A549 (cell line): ENCODE data around the gene PLEKHA8. TPM values are rescaled to one million over a fixed set of nuclear protein-coding genes. Genes with fewer than 3 reads are reported as not detected.

Experiments
- ATAC-seq, 2 experiments: fragments of 200-7000 bp in 1 of 2; fragments of >200 bp in 1 of 2; cut with Nextera tagmentation in 1 of 2; cut with Tn5 transposase in 1 of 2; 3 replicates each; pipeline versions ENCODE4 v1.8.0 to v1.9.1; 2018 to 2020; ENCODE audit warnings: mild to moderate bottlenecking in 1 of 2, moderate library complexity in 1 of 2
- CTCF ChIA-PET: fragments of 300-600 bp; sonication (Branson Sonifier 250); formaldehyde crosslinking; extraction: SDS; loops from one replicate; lab custom pipeline; 2021; ENCODE audit warnings: antibody characterized with exemption, inconsistent platforms; lab: Yijun Ruan, JAX
- POLR2A ChIA-PET: fragments of 350-600 bp; formaldehyde crosslinking; extraction: SDS; loops from one replicate; lab custom pipeline; 2021; ENCODE audit warnings: antibody characterized with exemption, inconsistent platforms; lab: Yijun Ruan, JAX
- DNase-seq, 2 experiments: peaks; one replicate each; pipeline versions ENCODE4 v3.0.0 to v3.0.0-alpha.2; 2011 to 2016; ENCODE audit warnings: low read depth in 1 of 2, low spot score in 1 of 2
- FAIRE-seq: peaks from 2 replicates; lab custom pipeline; 2011; peaks lifted over from hg19 to GRCh38; lab: Jason Lieb, UNC
- H3K27ac ChIP-seq, 2 experiments: fragments of >200 bp; sonication (Bioruptor Twin); formaldehyde crosslinking; 3 replicates each; pipeline ENCODE4 v1.5.1; 2016 to 2017
- H3K4me1 ChIP-seq: fragments of >200 bp; sonication (Bioruptor Twin); formaldehyde crosslinking; 3 replicates; pipeline ENCODE4 v1.6.1; 2016
- H3K4me2 ChIP-seq: fragments of >200 bp; sonication (Bioruptor Twin); formaldehyde crosslinking; 3 replicates; pipeline ENCODE4 v1.6.1; 2016
- H3K4me3 ChIP-seq: fragments of >200 bp; sonication (Bioruptor Twin); formaldehyde crosslinking; 3 replicates; pipeline ENCODE4 v1.5.1; 2016
- H3K9me3 ChIP-seq: fragments of >200 bp; sonication (Bioruptor Twin); formaldehyde crosslinking; 3 replicates; pipeline ENCODE4 v1.6.1; 2016
- CHD2 ChIP-seq: fragments of 150-350 bp; IDR thresholded peaks from 2 replicates; pipeline ENCODE4 v1.6.1; 2014; ENCODE audit warnings: low read length; ENCODE audit not compliant: partially characterized antibody
- EP300 ChIP-seq, 2 experiments: fragments of >200 bp; sonication (Bioruptor Twin); formaldehyde crosslinking; IDR thresholded peaks; 2 replicates in 1 of 2; 3 replicates in 1 of 2; pipeline ENCODE4 v1.6.1; 2016 to 2017
- HOXA7 ChIP-seq: fragments of 250-450 bp; sonication (Bioruptor Pico); IDR thresholded peaks from 2 replicates; pipeline ENCODE4 v1.5.0; 2020; ENCODE audit warnings: mild to moderate bottlenecking, moderate library complexity
- HOXB13 ChIP-seq: fragments of 250-450 bp; sonication (Bioruptor Pico); IDR thresholded peaks from 2 replicates; pipeline ENCODE4 v1.5.0; 2020; ENCODE audit warnings: low read depth, mild to moderate bottlenecking, moderate library complexity
- JUN ChIP-seq, 2 experiments: fragments of >200 bp; sonication (Bioruptor Twin); formaldehyde crosslinking; IDR thresholded peaks; 2 replicates in 1 of 2; 3 replicates in 1 of 2; pipeline ENCODE4 v1.6.1; 2016 to 2017
- KDM1A ChIP-seq: fragments of 200-600 bp; sonication (generic); IDR thresholded peaks from 2 replicates; pipeline ENCODE4 v1.6.1; 2016; ENCODE audit warnings: low read depth, mild to moderate bottlenecking
- KDM5A ChIP-seq: fragments of 200-600 bp; sonication (generic); IDR thresholded peaks from 2 replicates; pipeline ENCODE4 v1.6.1; 2016; ENCODE audit warnings: antibody characterized with exemption, mild to moderate bottlenecking
- MAFK ChIP-seq: fragments of 450-650 bp; IDR thresholded peaks from 2 replicates; pipeline ENCODE4 v1.6.1; 2014; ENCODE audit not compliant: partially characterized antibody
- NFE2L2 ChIP-seq: fragments of 150-350 bp; conservative IDR thresholded peaks from 2 replicates; pipeline ENCODE4 v1.6.1; 2014; ENCODE audit warnings: low read length
- NR3C1 ChIP-seq: fragments of >200 bp; sonication (Bioruptor Twin); formaldehyde crosslinking; IDR thresholded peaks from 3 replicates; pipeline ENCODE4 v1.6.1; 2017
- PHF8 ChIP-seq: fragments of 200-600 bp; sonication (generic); IDR thresholded peaks from 2 replicates; pipeline ENCODE4 v1.6.1; 2016; ENCODE audit warnings: low read depth, mild to moderate bottlenecking, antibody characterized with exemption, moderate library complexity, borderline replicate concordance
- POLR2AphosphoS2 ChIP-seq: conservative IDR thresholded peaks from 2 replicates; pipeline ENCODE4 v1.6.1; 2012; ENCODE audit warnings: low read length, improper control_type of control experiment, inconsistent platforms
- RNF2 ChIP-seq: fragments of 200-600 bp; sonication (generic); IDR thresholded peaks from 2 replicates; pipeline ENCODE4 v1.6.1; 2016; ENCODE audit warnings: low read depth, mild to moderate bottlenecking, antibody characterized with exemption, moderate library complexity, borderline replicate concordance
- SREBF2 ChIP-seq: fragments of 450-650 bp; IDR thresholded peaks from 2 replicates; pipeline ENCODE4 v1.6.1; 2014; ENCODE audit warnings: mild to moderate bottlenecking, moderate library complexity
- ZNF302 ChIP-seq: fragments of 250-450 bp; sonication (Bioruptor Pico); IDR thresholded peaks from 2 replicates; pipeline ENCODE4 v1.9.0; 2021; ENCODE audit warnings: inconsistent platforms, mild to moderate bottlenecking, moderate library complexity
- ZSCAN20 ChIP-seq: fragments of 250-450 bp; sonication (Bioruptor Pico); IDR thresholded peaks from 2 replicates; pipeline ENCODE4 v1.8.0; 2022; ENCODE audit warnings: mild to moderate bottlenecking, moderate library complexity
- WGBS: methylation state at CpG from one replicate; pipeline ENCODE4 v1.1.6; 2017; ENCODE audit errors: missing lambda C conversion rate; 5-methylcytosine and 5-hydroxymethylcytosine counted together
- polyA plus RNA-seq, 4 experiments: library from polyadenylated mRNA; depleted of rRNA in 3 of 4; stranded (reverse); fragments of >200 nt; fragmentation: RNase III in 1 of 4; extraction: RNeasy Plus Mini Kit Qiagen cat#74134 plus additional on column Dnase treatment in 1 of 4; gene quantifications; 2 replicates in 3 of 4; 3 replicates in 1 of 4; pipeline ENCODE4 v1.2.3, GENCODE V29; 2011 to 2017
- small RNA-seq, 6 experiments: library from RNA; depleted of rRNA; stranded (forward); fragments of <200 nt; gene quantifications; one replicate each; pipeline ENCODE3, GENCODE V24; 2012
- TF ChIP-seq, protein P1 (sequence below): IDR thresholded peaks from 2 replicates; pipeline ENCODE4 v1.6.1; 2012; ENCODE audit warnings: low read depth, borderline replicate concordance
- TF ChIP-seq, protein P2 (sequence below): fragments of 200-600 bp; sonication (generic); IDR thresholded peaks from 2 replicates; pipeline ENCODE4 v1.6.1; 2016; ENCODE audit warnings: antibody characterized with exemption, mild to moderate bottlenecking, moderate library complexity
- TF ChIP-seq, protein P3 (sequence below): fragments of >200 bp; sonication (Bioruptor Twin); formaldehyde crosslinking; IDR thresholded peaks from 2 replicates; pipeline ENCODE4 v1.6.1; 2016
- TF ChIP-seq, protein P4 (sequence below): IDR thresholded peaks from 2 replicates; pipeline ENCODE4 v1.6.1; 2012

PLEKHA8 gene
- polyA plus RNA-seq, 2 of the 4 experiments (the other 2 are of a cell fraction) = 5.9 to 10.9 TPM

DNA sequence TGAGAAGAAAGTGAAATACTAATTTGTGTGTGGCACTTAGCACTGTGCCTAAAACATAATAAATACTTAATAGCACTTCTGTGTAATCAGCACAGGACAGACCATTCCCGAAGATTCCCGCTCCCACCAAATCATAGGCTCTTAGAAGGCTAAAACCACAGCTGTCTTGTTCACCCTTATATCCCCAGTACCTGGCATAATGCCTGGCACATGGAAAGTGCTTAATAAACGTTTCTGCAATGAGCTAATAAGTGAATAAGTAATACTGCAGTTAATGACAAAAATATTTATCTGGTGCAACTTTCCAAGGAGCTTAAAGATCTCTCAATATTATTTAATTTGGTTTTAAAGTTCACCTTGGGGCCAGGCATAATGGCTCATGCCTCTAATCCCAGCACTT, 149.8 kb downstream of the PLEKHA8 start:
- DNase-seq = no peak
- CTCF ChIA-PET = interaction anchor here (1.0 to 6.4 kb wide), 5 partner anchors 14 to 386 kb away, joined by 3 to 30 read pairs (median 3); no protein-coding TSS in a partner anchor
- POLR2A ChIA-PET = no interaction called here
- no peak overlapping the region for H3K27ac ChIP-seq
- H3K4me1 ChIP-seq = 0 out of 3 replicates have a peak, but pooled peaks cover 4% of the 10 kb centered on the region
- TF ChIP-seq RNF2 (no peak), KDM1A (no peak), KDM5A (no peak), NFE2L2 (no peak)
- H3K9me3 ChIP-seq = no peaks in the 10 kb centered on the region
- no peak overlapping the region for H3K4me2 ChIP-seq
- ATAC-seq = no peak
- no peak for FAIRE-seq
- WGBS = 38% methylated on average over 3 of the region's 3 CpGs
- H3K4me3 ChIP-seq = no peak overlapping the region

DNA sequence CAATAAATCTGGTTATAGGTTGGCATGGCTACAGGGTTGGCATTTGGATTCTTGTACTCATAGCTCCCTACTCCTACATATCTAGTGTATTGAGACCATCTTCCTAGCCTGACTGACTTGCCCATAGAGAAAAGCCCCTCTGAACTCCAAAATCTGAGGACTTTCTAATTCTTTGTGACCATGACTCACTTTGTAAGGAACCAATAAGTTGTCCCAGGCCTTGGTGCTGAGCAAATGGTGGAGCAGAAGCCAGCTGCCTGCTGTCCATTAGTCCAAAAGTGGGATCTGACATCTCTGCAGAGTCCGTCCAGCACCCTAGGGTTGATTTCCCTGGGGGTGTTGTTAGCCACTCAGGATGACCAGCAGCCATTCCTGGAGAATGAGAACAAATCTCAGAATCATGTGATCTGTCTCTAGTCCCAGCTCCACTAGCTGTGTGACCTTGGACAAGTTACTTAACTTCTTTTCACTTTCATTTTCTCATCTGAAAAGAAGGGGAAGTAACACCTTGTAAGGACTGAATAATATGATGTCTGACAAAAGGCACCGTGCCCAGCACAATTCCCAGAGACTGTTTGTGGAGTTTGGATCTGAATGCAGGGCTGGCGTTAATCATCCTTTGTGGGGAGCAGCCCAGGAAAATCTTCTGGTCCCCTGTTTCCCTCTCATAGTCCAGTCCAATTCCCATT, 150.7 kb downstream of the PLEKHA8 start:
- FAIRE-seq (no peak), DNase-seq (no peak), ATAC-seq (no peak)
- ChIA-PET CTCF (interaction anchor here (1.2 to 6.4 kb wide), 6 partner anchors 13 to 234 kb away, joined by 3 to 30 read pairs (median 4); no protein-coding TSS in a partner anchor), POLR2A (no interaction called here)
- Histone ChIP-seq H3K4me3 (no peak overlapping the region), H3K4me2 (no peak overlapping the region), H3K27ac (no peak overlapping the region), H3K9me3 (no peaks in the 10 kb centered on the region), H3K4me1 (no peaks in the 10 kb centered on the region)
- TF ChIP-seq MAFK (no peak), JUN (IDR thresholded peaks at IDR 0.05) (no peak), HOXB13 (CRISPR knock-in tag) (no peak), NR3C1 (no peak), ZNF302 (CRISPR knock-in tag) (no peak), SREBF2 (no peak), ZSCAN20 (CRISPR knock-in tag) (no peak), KDM1A (no peak), CHD2 (no peak), EP300 (IDR thresholded peaks at IDR 0.05) (no peak), HOXA7 (CRISPR knock-in tag) (no peak), RNF2 (no peak), POLR2AphosphoS2 (no peak), PHF8 (no peak)
- TF ChIP-seq, protein P1, sequence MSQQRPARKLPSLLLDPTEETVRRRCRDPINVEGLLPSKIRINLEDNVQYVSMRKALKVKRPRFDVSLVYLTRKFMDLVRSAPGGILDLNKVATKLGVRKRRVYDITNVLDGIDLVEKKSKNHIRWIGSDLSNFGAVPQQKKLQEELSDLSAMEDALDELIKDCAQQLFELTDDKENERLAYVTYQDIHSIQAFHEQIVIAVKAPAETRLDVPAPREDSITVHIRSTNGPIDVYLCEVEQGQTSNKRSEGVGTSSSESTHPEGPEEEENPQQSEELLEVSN = no peak
- TF ChIP-seq, protein P2, sequence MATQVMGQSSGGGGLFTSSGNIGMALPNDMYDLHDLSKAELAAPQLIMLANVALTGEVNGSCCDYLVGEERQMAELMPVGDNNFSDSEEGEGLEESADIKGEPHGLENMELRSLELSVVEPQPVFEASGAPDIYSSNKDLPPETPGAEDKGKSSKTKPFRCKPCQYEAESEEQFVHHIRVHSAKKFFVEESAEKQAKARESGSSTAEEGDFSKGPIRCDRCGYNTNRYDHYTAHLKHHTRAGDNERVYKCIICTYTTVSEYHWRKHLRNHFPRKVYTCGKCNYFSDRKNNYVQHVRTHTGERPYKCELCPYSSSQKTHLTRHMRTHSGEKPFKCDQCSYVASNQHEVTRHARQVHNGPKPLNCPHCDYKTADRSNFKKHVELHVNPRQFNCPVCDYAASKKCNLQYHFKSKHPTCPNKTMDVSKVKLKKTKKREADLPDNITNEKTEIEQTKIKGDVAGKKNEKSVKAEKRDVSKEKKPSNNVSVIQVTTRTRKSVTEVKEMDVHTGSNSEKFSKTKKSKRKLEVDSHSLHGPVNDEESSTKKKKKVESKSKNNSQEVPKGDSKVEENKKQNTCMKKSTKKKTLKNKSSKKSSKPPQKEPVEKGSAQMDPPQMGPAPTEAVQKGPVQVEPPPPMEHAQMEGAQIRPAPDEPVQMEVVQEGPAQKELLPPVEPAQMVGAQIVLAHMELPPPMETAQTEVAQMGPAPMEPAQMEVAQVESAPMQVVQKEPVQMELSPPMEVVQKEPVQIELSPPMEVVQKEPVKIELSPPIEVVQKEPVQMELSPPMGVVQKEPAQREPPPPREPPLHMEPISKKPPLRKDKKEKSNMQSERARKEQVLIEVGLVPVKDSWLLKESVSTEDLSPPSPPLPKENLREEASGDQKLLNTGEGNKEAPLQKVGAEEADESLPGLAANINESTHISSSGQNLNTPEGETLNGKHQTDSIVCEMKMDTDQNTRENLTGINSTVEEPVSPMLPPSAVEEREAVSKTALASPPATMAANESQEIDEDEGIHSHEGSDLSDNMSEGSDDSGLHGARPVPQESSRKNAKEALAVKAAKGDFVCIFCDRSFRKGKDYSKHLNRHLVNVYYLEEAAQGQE = no peak
- TF ChIP-seq, protein P3, sequence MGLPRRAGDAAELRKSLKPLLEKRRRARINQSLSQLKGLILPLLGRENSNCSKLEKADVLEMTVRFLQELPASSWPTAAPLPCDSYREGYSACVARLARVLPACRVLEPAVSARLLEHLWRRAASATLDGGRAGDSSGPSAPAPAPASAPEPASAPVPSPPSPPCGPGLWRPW = no peak
- TF ChIP-seq, protein P4, sequence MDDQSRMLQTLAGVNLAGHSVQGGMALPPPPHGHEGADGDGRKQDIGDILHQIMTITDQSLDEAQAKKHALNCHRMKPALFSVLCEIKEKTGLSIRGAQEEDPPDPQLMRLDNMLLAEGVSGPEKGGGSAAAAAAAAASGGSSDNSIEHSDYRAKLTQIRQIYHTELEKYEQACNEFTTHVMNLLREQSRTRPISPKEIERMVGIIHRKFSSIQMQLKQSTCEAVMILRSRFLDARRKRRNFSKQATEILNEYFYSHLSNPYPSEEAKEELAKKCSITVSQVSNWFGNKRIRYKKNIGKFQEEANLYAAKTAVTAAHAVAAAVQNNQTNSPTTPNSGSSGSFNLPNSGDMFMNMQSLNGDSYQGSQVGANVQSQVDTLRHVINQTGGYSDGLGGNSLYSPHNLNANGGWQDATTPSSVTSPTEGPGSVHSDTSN = no peak
- 50% methylated on average over 3 of the region's 3 CpGs for WGBS

Small RNA genes within 50 kb of the gene (small RNA-seq; reads per million reads assigned to genes)
- gene RPS27P16 = 0 to 0.12 (median 0) reads per million in 6 experiments

Other genes starting within 250 kb of the PLEKHA8 start
- gene WIPF3, start 221.9 kb upstream of the PLEKHA8 start, polyA plus RNA-seq (2011; rRNA removed) = 0.10 and 0.19 TPM in 2 replicates
- 0.30 to 0.42 TPM (median 0.36 TPM) in 3 replicates for gene WIPF3, start 221.9 kb upstream of the PLEKHA8 start, polyA plus RNA-seq (2017; fragmentation: RNase III; extraction: RNeasy Plus Mini Kit Qiagen cat#74134 plus additional on column Dnase treatment)
- gene SCRN1, start 38.6 kb upstream of the PLEKHA8 start, polyA plus RNA-seq (2011; rRNA removed) = 80.0 and 88.9 TPM in 2 replicates
- 46.2 to 49.7 TPM (median 49.1 TPM) in 3 replicates for gene SCRN1, start 38.6 kb upstream of the PLEKHA8 start, polyA plus RNA-seq (2017; fragmentation: RNase III; extraction: RNeasy Plus Mini Kit Qiagen cat#74134 plus additional on column Dnase treatment)
- 17.7 and 22.8 TPM in 2 replicates for gene FKBP14, start 1.7 kb upstream of the PLEKHA8 start, polyA plus RNA-seq (2011; rRNA removed)
- gene FKBP14, start 1.7 kb upstream of the PLEKHA8 start, polyA plus RNA-seq (2017; fragmentation: RNase III; extraction: RNeasy Plus Mini Kit Qiagen cat#74134 plus additional on column Dnase treatment) = 10.6 to 11.1 TPM (median 10.7 TPM) in 3 replicates
- 2.5 and 2.7 TPM in 2 replicates for gene MTURN, start 106.6 kb downstream of the PLEKHA8 start, polyA plus RNA-seq (2011; rRNA removed)
- 2.2 to 2.4 TPM (median 2.3 TPM) in 3 replicates for gene MTURN, start 106.6 kb downstream of the PLEKHA8 start, polyA plus RNA-seq (2017; fragmentation: RNase III; extraction: RNeasy Plus Mini Kit Qiagen cat#74134 plus additional on column Dnase treatment)